Right cardiac atrium (tissue), 5 donors: ENCODE measurements around the gene HYDIN. TPM values are rescaled to one million over a fixed set of nuclear protein-coding genes. Genes with fewer than 3 reads are reported as not detected.

ENCODE experiments used
- ATAC-seq, 2 donors: fragments of 200-7000 bp; cut with Tn5 transposase; one replicate each; pipeline versions ENCODE4 v1.8.0 to v1.9.1; 2020; ENCODE audit warnings: moderate library complexity in 2 of 2, mild to moderate bottlenecking in 1 of 2
- DNase-seq, 3 donors: peaks; one replicate each; pipeline ENCODE4 v3.0.0-alpha.2; 2020
- H3K27ac ChIP-seq: one replicate; pipeline ENCODE4 v1.5.1; 2013; ENCODE audit warnings: mild to moderate bottlenecking, low read length, control low read depth, moderate library complexity
- H3K27me3 ChIP-seq: one replicate; pipeline ENCODE4 v1.6.1; 2013; ENCODE audit not compliant: control insufficient read depth, insufficient read depth
- H3K4me1 ChIP-seq: one replicate; pipeline ENCODE4 v1.6.1; 2013; ENCODE audit warnings: low read length; ENCODE audit not compliant: control insufficient read depth, insufficient read depth
- H3K4me3 ChIP-seq: one replicate; pipeline ENCODE4 v1.5.1; 2013; ENCODE audit warnings: low read length, control low read depth
- H3K9me3 ChIP-seq: one replicate; pipeline ENCODE4 v1.6.1; 2013; ENCODE audit warnings: low read length; ENCODE audit not compliant: control insufficient read depth
- WGBS: extraction: QIAGEN DNeasy Blood & Tissue Kit; methylation state at CpG from one replicate; pipeline ENCODE4 v1.1.7; 2013; 5-methylcytosine and 5-hydroxymethylcytosine counted together
- intact Hi-C, 4 donors: fragments of 100-400 bp; cut with DNase I; formaldehyde crosslinking; loops; one replicate each; pipeline versions ENCODE4 v1.11.0 to v1.14.0; 2022 to 2023
- polyA plus RNA-seq: library from polyadenylated mRNA; stranded (reverse); fragments of 200-250 nt; gene quantifications from one replicate; pipeline ENCODE4 v1.2.3, GENCODE V29; 2013
- total RNA-seq, 4 donors: library from RNA; stranded (reverse); fragmentation: NEBNext Ultra II Directional; extraction: Animal tissue kit (Norgen Biotek cat#: 25700); gene quantifications; one replicate each; pipeline ENCODE4 v1.2.1, GENCODE V29; 2021
- donor health status: healthy with polysubstance abuse.
- donor health status: DM: no; HTN: yes; CAD: no.
- donor health status: DM: no; HTN: no; CAD: no.
- donor health status: DM: no; HTN: yes; CAD: no; lungs with severe emphysema.
- donor health status: DM: yes; HTN: yes; CAD: no.

HYDIN gene
- total and polyA plus RNA-seq, 5 donors, result 0.57 to 2.3 (median 2.1) TPM

DNA sequence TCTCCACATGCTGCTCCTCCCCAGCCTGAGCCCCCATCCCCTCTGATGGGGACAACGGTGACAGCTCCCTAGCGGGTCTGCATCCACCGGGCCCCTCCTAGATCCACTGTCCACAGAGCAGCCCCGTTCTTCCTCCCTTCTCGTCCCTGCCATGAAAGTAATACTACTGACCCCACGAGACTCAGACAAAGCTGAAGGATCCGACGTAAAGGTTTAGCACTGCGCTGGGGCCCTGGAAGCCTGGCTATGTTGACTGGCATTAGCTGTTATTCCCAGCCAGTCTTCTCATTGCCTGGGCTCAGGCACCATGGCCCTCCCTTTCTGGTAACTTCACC, 460.3 kb downstream of the HYDIN start:
- intact Hi-C loops, result loop anchor here in 2 of 4 donors (2.0 to 10.0 kb wide), 2 partner anchors 85 to 89 kb away; partner anchors contain the start of gene MTSS2 (in 1 of the 2)
- ATAC-seq (no peak), DNase-seq (peak in 1 of 3 donors; percentile 3)
- Histone ChIP-seq H3K4me1 (peaks cover 2% of the 10 kb centered on the region), H3K27ac (no peak overlapping the region), H3K9me3 (no peaks in the 10 kb centered on the region), H3K4me3 (no peak overlapping the region), H3K27me3 (no peaks in the 10 kb centered on the region)
- WGBS, result 95% methylated on average over 9 of the region's 9 CpGs

- 95% methylated on average over 8 of the region's 8 CpGs for WGBS
- DNase-seq (peak in 1 of 3 donors; percentile 5), ATAC-seq (no peak)
- Histone ChIP-seq H3K4me3 (no peak overlapping the region), H3K4me1 (peaks cover 2% of the 10 kb centered on the region), H3K27ac (no peak overlapping the region), H3K9me3 (no peaks in the 10 kb centered on the region), H3K27me3 (no peaks in the 10 kb centered on the region)
- intact Hi-C loops, result loop anchor here (2.0 to 10.0 kb wide), 4 partner anchors 85 to 92 kb away; partner anchors contain the start of gene MTSS2 (in 1 of the 4)
Observed at GRCh38 chr16:70769761-70770160, 460.8 kb downstream of the HYDIN start.

- Histone ChIP-seq H3K9me3 (no peaks in the 10 kb centered on the region), H3K27me3 (no peaks in the 10 kb centered on the region), H3K4me1 (peaks cover 2% of the 10 kb centered on the region), H3K27ac (no peak overlapping the region), H3K4me3 (no peak overlapping the region)
- WGBS, result 94% methylated on average over 8 of the region's 8 CpGs
- DNase-seq, result peak in 1 of 3 donors; percentile 42
- intact Hi-C loops, result loop anchor here in 2 of 4 donors (5.0 kb wide), 2 partner anchors 87 to 92 kb away; no protein-coding TSS in a partner anchor
- no peak for ATAC-seq
Observed at GRCh38 chr16:70769131-70769530, 461.4 kb downstream of the HYDIN start.

- no peaks in the 10 kb centered on the region for H3K9me3 ChIP-seq
- DNase-seq (peak in 1 of 3 donors; percentile 13), ATAC-seq (no peak)
- WGBS, result 64% methylated on average over 5 of the region's 5 CpGs
- no peak overlapping the region for H3K4me3 ChIP-seq
- H3K27ac ChIP-seq, result no peak overlapping the region
- no peaks in the 10 kb centered on the region for H3K27me3 ChIP-seq
- H3K4me1 ChIP-seq, result peaks cover 2% of the 10 kb centered on the region
- intact Hi-C loops, result loop anchor here in 2 of 4 donors (5.0 kb wide), 2 partner anchors 86 to 91 kb away; no protein-coding TSS in a partner anchor
Observed at GRCh38 chr16:70768203-70768580, 462.3 kb downstream of the HYDIN start.

DNA sequence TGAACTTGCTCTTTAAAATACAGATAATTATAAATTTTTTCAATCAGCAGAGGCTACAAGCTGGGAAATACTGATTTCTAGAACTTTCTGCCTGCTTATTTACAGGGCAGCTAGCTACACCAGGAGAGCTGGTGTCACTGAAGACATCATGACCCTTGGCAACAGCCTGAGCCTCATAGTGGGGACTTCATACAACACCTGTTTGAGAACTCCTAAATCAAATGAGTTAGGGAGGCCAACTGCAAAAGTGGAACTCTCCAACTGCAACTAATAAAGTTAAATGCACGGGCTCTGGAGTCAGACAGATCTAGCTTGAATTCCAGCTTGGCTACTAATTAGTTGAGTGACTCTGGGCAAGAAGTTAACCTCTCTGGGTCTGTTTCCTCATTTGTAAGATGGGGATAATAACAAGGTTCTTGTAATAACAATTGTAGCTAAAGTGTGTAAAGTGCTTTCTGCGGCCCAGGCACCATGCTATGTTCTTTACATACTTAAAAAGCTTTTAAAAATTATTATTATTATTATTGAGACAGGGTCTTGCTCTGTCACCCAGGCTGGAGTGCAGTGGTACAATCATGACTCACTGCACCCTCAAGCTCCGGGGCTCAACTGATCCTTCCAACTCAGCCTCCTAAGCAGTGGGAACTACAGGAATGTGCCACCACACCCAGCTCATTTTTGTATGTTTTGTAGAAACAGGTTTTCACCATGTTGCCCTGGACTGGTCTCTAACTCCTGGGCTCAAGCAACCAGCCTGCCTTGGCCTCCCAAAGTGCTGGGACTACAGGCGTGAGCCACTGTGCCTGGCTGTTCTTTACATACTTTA, 462.9 kb downstream of the HYDIN start:
- H3K27me3 ChIP-seq, result no peaks in the 10 kb centered on the region
- WGBS, result 87% methylated on average over 4 of the region's 4 CpGs
- no peak overlapping the region for H3K4me3 ChIP-seq
- no peak for ATAC-seq
- intact Hi-C loops, result loop anchor here in 2 of 4 donors (5.0 kb wide), 2 partner anchors 85 to 90 kb away; no protein-coding TSS in a partner anchor
- peaks cover 2% of the 10 kb centered on the region for H3K4me1 ChIP-seq
- H3K27ac ChIP-seq, result no peak overlapping the region
- H3K9me3 ChIP-seq, result no peaks in the 10 kb centered on the region
- DNase-seq, result no peak

GRCh38 chr16:70766658-70767057, 463.9 kb downstream of the HYDIN start:
- Histone ChIP-seq H3K4me3 (no peak overlapping the region), H3K9me3 (no peaks in the 10 kb centered on the region), H3K27ac (no peak overlapping the region), H3K4me1 (peaks cover 2% of the 10 kb centered on the region), H3K27me3 (no peaks in the 10 kb centered on the region)
- ATAC-seq (no peak), DNase-seq (no peak)
- intact Hi-C loops, result loop anchor here in 2 of 4 donors (5.0 kb wide), 2 partner anchors 84 to 89 kb away; no protein-coding TSS in a partner anchor
- 92% methylated on average over 4 of the region's 4 CpGs for WGBS

DNA sequence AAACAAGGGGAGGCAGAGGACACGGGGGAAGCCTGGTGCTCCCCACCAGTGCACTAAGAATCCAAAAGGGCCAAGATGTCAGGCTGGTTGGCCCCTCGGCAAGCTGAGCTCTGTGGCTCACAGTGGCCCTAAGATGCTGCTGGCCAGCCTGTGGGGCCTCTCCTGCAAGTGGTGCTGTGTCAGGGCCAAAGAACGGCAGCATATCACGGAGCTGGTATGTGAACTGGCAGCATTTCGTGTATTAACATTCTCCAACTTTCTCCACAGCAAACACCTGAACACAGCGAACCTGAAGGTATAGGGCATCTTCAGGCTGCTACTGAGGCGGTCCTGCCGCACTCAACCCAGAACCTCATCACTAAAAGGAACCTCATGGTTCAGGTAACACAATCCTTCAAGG, 464.3 kb downstream of the HYDIN start:
- intact Hi-C loops, result loop anchor here in 2 of 4 donors (5.0 kb wide), 2 partner anchors 84 to 89 kb away; no protein-coding TSS in a partner anchor
- no peaks in the 10 kb centered on the region for H3K27me3 ChIP-seq
- H3K9me3 ChIP-seq, result no peaks in the 10 kb centered on the region
- H3K4me3 ChIP-seq, result no peak overlapping the region
- peaks cover 2% of the 10 kb centered on the region for H3K4me1 ChIP-seq
- no peak for DNase-seq
- 89% methylated on average over 8 of the region's 8 CpGs for WGBS
- ATAC-seq, result no peak
- no peak overlapping the region for H3K27ac ChIP-seq

DNA sequence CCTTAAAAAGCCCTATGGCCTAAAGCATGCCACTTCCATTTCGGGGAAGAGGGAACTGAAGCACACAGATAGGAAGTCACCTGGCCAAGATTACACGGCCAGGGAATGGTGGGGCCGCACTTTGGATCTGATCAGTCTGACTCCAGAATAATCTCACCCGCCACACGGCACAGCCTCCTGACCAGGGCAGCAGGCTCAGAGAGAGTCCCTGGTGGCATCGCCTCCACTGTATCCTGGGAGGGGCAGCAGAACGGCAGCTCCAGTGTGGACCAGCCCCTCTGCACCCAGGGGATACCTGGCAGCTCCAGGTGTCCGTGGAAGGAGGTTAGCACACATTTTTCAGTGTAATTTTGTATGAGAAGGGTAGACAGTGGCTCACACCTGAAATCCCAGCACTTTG, 465.0 kb downstream of the HYDIN start:
- WGBS, result 88% methylated on average over 8 of the region's 8 CpGs
- intact Hi-C loops, result loop anchor here in 2 of 4 donors (5.0 kb wide), 2 partner anchors 83 to 88 kb away; no protein-coding TSS in a partner anchor

GRCh38 chr16:70764632-70765031, 465.9 kb downstream of the HYDIN start:
- WGBS, result 76% methylated on average over 10 of the region's 10 CpGs
- Histone ChIP-seq H3K9me3 (no peaks in the 10 kb centered on the region), H3K27me3 (no peaks in the 10 kb centered on the region), H3K4me1 (no peaks in the 10 kb centered on the region), H3K27ac (no peak overlapping the region), H3K4me3 (no peak overlapping the region)
- intact Hi-C loops, result loop anchor here in 2 of 4 donors (5.0 kb wide), 2 partner anchors 82 to 87 kb away; no protein-coding TSS in a partner anchor
- peak in 2 of 3 donors; percentile 50 to 71 for DNase-seq
- peak; percentile 40 to 51 for ATAC-seq

More for the DNA sequence above, 465.0 kb downstream of the HYDIN start:
- no peaks in the 10 kb centered on the region for H3K9me3 ChIP-seq
- H3K4me3 ChIP-seq, result no peak overlapping the region
- no peaks in the 10 kb centered on the region for H3K27me3 ChIP-seq
- no peak for ATAC-seq
- no peak overlapping the region for H3K27ac ChIP-seq
- DNase-seq, result no peak
- H3K4me1 ChIP-seq, result no peaks in the 10 kb centered on the region

DNA sequence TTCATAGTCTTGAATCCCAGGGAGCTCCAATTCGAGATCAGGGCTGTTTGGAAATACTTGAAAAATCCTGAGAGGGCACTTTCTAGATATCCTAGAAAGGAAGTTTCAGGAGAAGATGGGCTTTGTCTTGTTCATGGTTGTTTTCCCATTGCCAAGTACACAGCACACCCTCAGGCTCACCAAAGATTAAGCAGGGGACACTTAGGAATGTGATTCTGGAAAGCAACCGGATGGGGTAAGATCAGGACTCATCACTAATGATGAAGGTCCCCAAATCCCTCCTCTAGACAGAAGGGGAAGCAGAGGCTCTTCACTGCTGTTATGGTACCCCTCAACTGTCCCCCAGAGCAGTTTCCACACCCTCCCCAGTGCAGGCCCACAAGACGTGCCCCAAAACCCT, 470.3 kb downstream of the HYDIN start:
- DNase-seq, result no peak
- 89% methylated on average over 3 of the region's 3 CpGs for WGBS
- intact Hi-C loops, result no loop called here

GRCh38 chr16:70759666-70760065, 470.9 kb downstream of the HYDIN start:
- Histone ChIP-seq H3K27ac (no peak overlapping the region), H3K9me3 (no peaks in the 10 kb centered on the region), H3K4me1 (no peaks in the 10 kb centered on the region), H3K4me3 (no peak overlapping the region), H3K27me3 (no peaks in the 10 kb centered on the region)
- no peak for ATAC-seq
- DNase-seq, result peak in 2 of 3 donors; percentile 9 to 16
- intact Hi-C loops, result no loop called here
- WGBS, result 90% methylated on average over 9 of the region's 9 CpGs

More for the DNA sequence above, 470.3 kb downstream of the HYDIN start:
- ATAC-seq, result no peak
- Histone ChIP-seq H3K27me3 (no peaks in the 10 kb centered on the region), H3K4me1 (no peaks in the 10 kb centered on the region), H3K4me3 (no peak overlapping the region), H3K9me3 (no peaks in the 10 kb centered on the region), H3K27ac (no peak overlapping the region)
